GM12873 (cell line): ENCODE results near the gene EEF1G.
A peak's percentile ranks its signal among the peaks of the same experiment; 100 is the strongest.

Experiments
- CTCF ChIP-seq: IDR thresholded peaks from 2 replicates; pipeline ENCODE4 v1.5.1; 2012; ENCODE audit warnings: low read depth, mild to moderate bottlenecking, moderate library complexity, low read length, control low read depth; ENCODE audit not compliant: insufficient read depth; ENCODE audit errors: missing control alignments

Gene EEF1G

GRCh38 chr11:62613291-62613778, 39.6 kb upstream of the EEF1G start:
- no peak for TF ChIP-seq CTCF

DNA sequence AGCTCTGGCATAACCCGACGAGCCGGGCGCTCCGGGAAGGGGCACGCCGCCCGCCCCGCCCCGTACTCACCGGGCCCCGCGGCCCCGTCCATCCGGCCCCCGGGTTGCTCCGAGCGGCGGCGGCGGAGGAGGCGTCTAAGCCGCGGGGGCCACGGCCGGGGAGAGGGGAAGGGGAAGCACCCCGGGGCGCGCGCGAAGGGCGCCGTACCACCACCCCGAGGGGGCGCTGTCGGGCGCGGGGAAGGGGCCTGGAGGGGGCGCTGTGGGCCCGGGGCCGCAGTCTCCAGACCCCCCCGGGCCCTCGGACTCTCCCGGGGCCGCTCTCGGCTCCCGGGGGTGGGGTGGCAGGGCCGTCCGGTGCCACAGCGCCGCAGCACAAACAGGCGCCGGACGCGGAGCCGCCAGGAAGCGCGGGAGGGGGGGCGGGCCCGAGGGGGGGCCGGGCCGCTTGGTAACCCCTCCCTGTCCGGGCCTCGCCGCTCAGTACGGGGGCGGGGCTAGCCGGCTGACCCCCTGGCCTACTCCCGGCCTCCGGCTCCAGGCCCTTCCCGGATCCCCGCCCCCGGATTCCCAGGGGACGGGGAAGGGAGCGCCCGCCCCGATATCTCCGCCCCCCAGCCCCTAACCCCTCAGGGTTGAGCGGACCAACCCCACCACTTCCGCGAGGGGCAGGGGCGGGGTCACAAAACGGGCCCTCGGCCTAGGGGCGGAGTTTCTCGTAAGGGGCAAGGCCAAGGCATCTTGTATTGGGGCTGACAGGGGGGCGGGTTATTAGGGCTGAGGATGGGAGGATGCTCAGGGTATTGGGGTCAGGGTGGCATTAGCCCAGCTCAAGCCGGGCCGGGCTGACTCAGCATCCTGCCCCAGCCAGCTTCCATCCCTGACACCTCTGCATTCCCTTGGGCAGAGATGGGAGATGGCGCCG, 38.9 kb upstream of the EEF1G start, which contains the start of the genes EML3 and ROM1:
EML3 (minus strand) TSS at position 410 of the 925 bp plus-strand sequence; CDS start at position 92, 318 bp downstream.
ROM1 (plus strand) TSS at position 892 of the 925 bp plus-strand sequence; CDS start at position 917, 25 bp downstream.
- TF ChIP-seq CTCF = peak; percentile 91

DNA sequence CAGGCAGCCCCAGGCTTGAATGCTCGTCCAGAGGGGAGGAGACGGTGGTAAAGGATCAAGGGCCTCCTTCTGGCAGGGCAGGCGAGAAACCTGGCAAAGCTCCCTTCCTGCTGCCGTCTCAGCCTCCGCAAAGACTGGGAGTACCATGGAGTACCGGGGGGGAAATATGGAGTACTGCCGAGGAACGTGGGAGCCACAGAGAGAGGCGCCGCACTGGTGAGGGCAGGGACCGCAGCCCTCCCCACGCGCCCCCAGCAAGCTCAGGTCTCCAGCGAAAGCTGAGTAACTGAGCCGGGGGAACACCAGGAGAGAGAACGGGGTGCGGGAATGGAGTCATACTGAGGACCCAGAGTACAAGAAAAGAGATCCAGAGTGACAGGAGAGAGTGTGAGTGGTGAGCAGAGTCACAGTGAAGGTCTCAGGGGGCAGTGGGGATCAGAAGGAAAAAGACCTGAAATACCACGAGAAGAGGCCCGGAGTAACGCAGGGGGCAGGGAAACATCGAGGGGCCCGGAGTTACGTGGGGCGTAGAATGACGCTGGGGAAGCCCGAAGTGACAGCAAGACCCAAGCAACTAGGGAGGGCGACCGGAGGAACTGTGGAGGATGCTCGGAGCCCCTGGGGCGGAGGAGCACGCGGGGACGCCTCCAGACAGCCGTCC, 38.1 kb upstream of the EEF1G start:
- TF ChIP-seq CTCF = no peak

- no peak for TF ChIP-seq CTCF
Measured at GRCh38 chr11:62610814-62611704, 37.4 kb upstream of the EEF1G start.

DNA sequence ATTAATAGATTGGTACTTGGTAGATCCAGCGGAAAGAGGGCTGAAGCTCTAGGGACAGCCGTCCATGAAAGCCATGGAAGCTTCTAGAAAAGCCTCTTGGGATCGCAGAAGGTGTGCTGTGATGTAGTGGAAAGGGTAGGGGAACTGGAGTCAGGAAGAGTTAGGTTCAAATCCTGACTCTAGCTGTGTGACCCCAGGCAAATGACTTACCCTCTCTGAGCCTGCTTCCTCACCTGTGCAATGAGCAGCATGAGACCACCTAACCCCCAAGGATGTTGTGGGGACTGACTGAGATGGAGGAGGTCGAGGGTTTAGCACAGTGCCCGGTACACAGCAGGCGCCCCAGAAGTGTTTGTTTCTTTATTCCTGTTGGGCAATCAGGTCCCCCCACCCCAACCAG, 36.7 kb upstream of the EEF1G start:
- no peak for TF ChIP-seq CTCF

GRCh38 chr11:62608776-62609175, 35.1 kb upstream of the EEF1G start:
- no peak for TF ChIP-seq CTCF

- no peak for TF ChIP-seq CTCF
Measured at GRCh38 chr11:62607714-62608113, 34.0 kb upstream of the EEF1G start.
